GM19043 (cell line): Measurements from ENCODE around the gene RBM44.

Experiments used
- ATAC-seq: cut with Tn5 transposase; IDR thresholded peaks from one replicate; pipeline ENCODE4 v1.9.1; 2021; ENCODE audit warnings: low read depth; ENCODE audit not compliant: unreplicated experiment

RBM44 gene

GRCh38 chr2:237883951-237884446 lies 85.4 kb downstream of the RBM44 start:
- no peak for ATAC-seq

- no peak for ATAC-seq
Measured at GRCh38 chr2:237884681-237885080, 86.1 kb downstream of the RBM44 start.

DNA sequence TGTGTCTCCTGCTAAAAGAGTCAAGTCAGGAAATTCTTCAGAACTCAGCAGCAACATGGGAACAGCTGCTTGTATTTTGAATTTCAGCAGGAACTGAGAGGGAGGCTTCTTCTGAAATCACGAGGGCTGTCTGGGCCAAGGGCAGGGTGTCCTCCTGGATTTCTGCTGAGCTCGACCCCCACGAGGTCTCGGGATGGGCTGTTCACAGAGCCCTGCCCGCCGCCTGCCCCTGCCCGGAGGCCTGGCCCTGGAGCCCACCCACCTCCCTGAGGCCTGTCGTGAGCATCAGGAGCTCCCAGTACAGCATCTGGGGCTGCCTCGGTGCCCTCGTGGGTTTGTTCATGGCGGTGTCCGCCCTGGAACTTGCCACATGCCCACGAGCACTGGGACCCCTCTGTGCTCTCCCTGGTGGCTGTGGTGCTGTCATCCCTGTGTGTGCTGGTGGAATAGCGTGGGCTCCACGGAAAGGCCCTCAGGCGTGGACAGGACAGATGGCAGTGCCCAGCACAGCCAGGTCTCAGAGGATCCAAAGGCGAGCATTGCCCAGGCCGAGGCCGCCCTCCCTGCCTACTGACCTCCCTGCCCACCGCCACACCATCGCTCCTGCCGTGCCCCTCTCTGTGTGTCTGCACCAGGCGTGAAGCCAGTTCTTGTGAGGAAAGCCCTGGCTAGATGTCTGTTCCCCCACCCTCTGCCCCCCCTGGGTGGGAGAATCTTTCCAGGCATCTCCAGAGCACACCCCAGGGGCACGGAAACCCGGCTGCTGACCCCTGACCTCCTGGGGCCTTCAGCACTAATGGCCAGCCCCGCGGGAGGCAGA lies 86.7 kb downstream of the RBM44 start:
- ATAC-seq = no peak

- no peak for ATAC-seq
Measured at GRCh38 chr2:237885931-237886684, 87.5 kb downstream of the RBM44 start.

GRCh38 chr2:237886685-237887481 lies 88.3 kb downstream of the RBM44 start:
- ATAC-seq = no peak

GRCh38 chr2:237888389-237888788 lies 89.8 kb downstream of the RBM44 start:
- no peak for ATAC-seq

- no peak for ATAC-seq
Measured at GRCh38 chr2:237889016-237889415, 90.4 kb downstream of the RBM44 start.

DNA sequence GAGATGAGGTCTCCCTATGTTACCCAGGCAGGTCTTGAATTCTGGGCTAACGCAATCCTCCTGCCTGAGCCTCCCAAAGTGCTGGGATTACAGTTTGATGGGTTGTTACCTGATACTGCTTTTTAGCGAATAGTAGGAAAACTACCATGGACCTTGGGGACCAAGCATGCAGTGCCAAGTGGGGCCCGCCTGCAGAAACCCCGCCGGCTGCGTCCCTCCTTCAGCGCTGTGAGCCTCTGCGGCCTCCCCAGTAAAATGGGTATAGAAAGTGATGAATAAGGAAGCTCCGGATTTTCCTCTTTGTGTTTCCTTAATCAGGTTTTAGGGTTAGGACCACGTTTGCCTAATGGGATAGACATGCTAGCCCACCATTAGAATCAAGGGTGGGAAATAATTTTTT lies 91.2 kb downstream of the RBM44 start:
- no peak for ATAC-seq
